Measurements from ENCODE around the gene SPEN. TPM values are rescaled to one million over a fixed set of nuclear protein-coding genes. Genes with fewer than 3 reads are reported as not detected.

The SPEN gene
- total and polyA plus RNA-seq, 9 of the 15 experiments (the other 6 are each of a cell fraction or from before 2014, with no cell fraction given), result 5.7 to 87.5 (median 27.2) TPM

- TF ChIP-seq FOSL1 (tag; conservative IDR thresholded peaks at IDR 0.05) (peak; percentile 20; the same call in 1 of the 2 replicates), EHMT2 (IDR thresholded peaks at IDR 0.05) (no peak), CBX8 (IDR thresholded peaks at IDR 0.05; ENCODE audit: borderline replicate concordance, extremely low read depth, low read depth, low read length, poor library complexity, severe bottlenecking) (no peak), BMI1 (IDR thresholded peaks at IDR 0.05; ENCODE audit: low read length) (no peak), E2F6 (IDR thresholded peaks at IDR 0.05; ENCODE audit: borderline replicate concordance in 1 of 2, extremely low read depth in 1 of 2, insufficient read depth in 1 of 2, insufficient read length in 1 of 2, low read depth in 1 of 2, low read length in 1 of 2, poor library complexity in 1 of 2, severe bottlenecking in 1 of 2) (peak; percentile 84 to 97), ZKSCAN1 (IDR thresholded peaks at IDR 0.05; ENCODE audit: low read depth, low read length) (no peak; the same call in 1 of the 2 replicates), ZNF707 (CRISPR knock-in tag; conservative IDR thresholded peaks at IDR 0.05) (no peak), ZNF253 (CRISPR knock-in tag; conservative IDR thresholded peaks at IDR 0.05) (no peak), MGA (IDR thresholded peaks at IDR 0.05) (peak; percentile 97)
Observed at GRCh38 chr1:15834406-15835204, 12.9 kb upstream of the SPEN start (continued).

All from K562 (cell line).